ENCODE data around the gene PLK1. TPM values are rescaled to one million over a fixed set of nuclear protein-coding genes. Genes with fewer than 3 reads are reported as not detected.

Gene PLK1
- total RNA-seq, 4 donors from 2014 or later = 0.88 to 2.7 (median 1.6) TPM

DNA sequence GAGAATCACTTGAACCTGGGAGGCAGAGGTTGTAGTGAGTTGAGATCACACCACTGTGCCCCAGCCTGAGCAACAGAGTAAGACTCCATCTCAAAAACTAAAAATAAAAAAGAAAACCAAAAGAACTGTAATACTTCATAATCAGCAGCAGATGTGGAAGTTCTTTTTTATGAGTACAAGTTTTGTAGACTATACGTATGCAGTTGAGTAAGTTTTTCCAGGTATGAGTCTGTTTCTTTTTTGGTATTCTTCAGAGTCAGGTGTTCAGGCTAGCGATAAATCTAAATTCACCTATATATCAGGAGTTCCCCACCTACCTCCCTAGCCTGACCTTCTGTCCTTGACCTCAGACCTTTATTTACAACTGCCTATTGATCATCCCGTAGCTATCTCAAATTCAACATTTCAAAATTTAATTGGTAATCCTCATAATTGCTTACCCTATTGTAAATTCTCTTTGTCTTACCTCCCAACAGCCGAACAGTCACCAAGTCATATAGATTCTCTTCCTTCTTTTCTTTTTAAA is 26.7 kb upstream of the PLK1 start:
- DNase-seq = no peak
- 96 to 97% methylated on average over 4 of the region's 4 CpGs for WGBS, 2 donors
- no peaks in the 10 kb centered on the region for H3K4me1 ChIP-seq
- TF ChIP-seq CTCF (IDR thresholded peaks at IDR 0.05) (no peak), POLR2A (IDR thresholded peaks at IDR 0.05) (no peak)
- H3K9me3 ChIP-seq = no peaks in the 10 kb centered on the region
- intact Hi-C loops (cut with DNase I) = no loop called here
- H3K4me3 ChIP-seq (replicated peaks in 1 of 3) = no peak overlapping the region
- H3K27ac ChIP-seq = no peak overlapping the region
- no peaks in the 10 kb centered on the region for H3K27me3 ChIP-seq
- peaks cover 0 to 4% of the 10 kb centered on the region in 2 donors for H3K36me3 ChIP-seq

DNA sequence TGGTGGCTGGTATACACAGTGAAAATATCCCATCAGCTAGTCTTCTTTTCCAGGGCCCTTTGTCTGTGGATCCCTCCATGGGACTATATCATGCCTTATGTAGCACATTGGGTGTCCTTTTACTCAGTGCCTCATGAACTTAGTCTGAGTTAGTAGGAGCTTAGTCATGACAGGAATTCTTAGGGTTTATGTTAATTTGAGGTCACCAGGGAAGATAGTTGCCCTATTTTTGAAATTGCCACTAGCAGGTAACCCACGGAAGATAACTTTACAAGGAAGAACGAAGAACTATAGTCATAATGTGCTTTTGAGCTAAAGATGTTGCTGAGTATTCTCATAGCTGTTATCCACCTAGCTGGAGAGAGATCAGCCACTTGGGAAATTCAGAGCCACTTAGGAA is 14.8 kb upstream of the PLK1 start:
- Histone ChIP-seq H3K4me1 (no peaks in the 10 kb centered on the region), H3K36me3 (peaks cover 82 to 83% of the 10 kb centered on the region in 2 donors), H3K27me3 (no peaks in the 10 kb centered on the region), H3K4me3 (replicated peaks in 1 of 3) (no peak overlapping the region), H3K9me3 (no peaks in the 10 kb centered on the region), H3K27ac (no peak overlapping the region)
- no peak for DNase-seq
- intact Hi-C loops (cut with DNase I) = no loop called here
- TF ChIP-seq POLR2A (IDR thresholded peaks at IDR 0.05) (no peak), CTCF (IDR thresholded peaks at IDR 0.05) (no peak)
- 94 to 95% methylated on average over 2 of the region's 2 CpGs for WGBS, 2 donors

DNA sequence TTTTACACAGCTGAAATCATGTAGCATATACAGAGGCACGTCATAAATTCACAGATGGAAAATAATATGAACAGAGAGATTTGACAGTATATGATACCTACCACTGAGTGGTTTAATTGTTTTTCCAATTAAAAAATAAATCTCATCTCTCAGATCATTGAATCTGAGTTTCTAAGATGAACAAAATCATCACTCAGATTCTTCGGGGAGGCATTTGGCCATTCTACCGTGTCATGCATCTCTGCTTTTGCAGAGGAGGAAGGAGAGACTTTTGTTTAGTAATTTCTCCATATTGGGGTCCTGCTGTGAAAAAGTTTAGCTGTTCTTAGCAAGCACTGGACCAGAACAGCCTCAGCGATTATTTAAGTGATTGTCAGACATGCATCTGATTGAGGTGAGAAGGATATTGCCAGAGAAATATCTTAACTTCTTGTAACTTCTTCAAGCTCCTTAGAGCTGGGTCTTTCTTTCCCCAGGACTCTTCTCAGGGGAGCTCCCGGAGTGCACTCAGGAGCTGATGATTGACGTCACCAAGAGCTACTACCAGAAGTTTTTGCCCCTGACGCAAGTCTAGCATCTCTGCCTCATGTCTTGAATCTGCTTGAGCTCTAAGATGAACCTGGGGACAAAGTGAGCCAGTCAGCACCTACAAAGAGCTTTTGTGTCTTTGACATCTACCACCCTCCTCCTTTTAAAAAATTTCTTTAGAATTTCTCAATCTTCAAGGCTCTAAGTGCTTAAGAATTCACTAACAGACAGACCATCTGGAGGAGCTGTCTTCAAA is 11.9 kb upstream of the PLK1 start:
- WGBS, 2 donors = 83 to 84% methylated on average over 7 of the region's 7 CpGs
- TF ChIP-seq POLR2A (IDR thresholded peaks at IDR 0.05) (no peak), CTCF (IDR thresholded peaks at IDR 0.05) (no peak)
- Histone ChIP-seq H3K4me3 (replicated peaks in 1 of 3) (no peak overlapping the region), H3K36me3 (peaks cover 68 to 76% of the 10 kb centered on the region in 2 donors), H3K4me1 (no peaks in the 10 kb centered on the region), H3K27ac (no peak overlapping the region), H3K27me3 (no peaks in the 10 kb centered on the region), H3K9me3 (no peaks in the 10 kb centered on the region)
- intact Hi-C loops (cut with DNase I) = no loop called here
- DNase-seq = no peak

DNA sequence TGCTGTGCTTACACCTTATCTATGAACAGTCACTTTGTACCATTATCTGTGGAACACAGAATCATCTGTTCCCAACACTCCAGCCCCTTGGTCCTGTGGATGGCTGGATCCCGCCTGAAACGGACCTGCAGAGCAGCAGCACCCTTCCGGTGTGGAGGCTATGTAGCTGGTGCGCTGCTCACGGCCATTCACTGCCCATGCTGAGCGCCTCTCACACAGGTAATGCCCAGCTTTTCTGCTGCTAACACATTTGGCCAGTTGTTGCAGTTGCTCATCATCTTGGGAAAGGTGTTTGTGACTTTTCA is 11.4 kb upstream of the PLK1 start:
- intact Hi-C loops (cut with DNase I) = no loop called here
- H3K9me3 ChIP-seq = no peaks in the 10 kb centered on the region
- no peaks in the 10 kb centered on the region for H3K27me3 ChIP-seq
- peaks cover 62 to 72% of the 10 kb centered on the region in 2 donors for H3K36me3 ChIP-seq
- DNase-seq = no peak
- 96 to 97% methylated on average over 6 of the region's 6 CpGs for WGBS, 2 donors
- no peak overlapping the region for H3K4me3 ChIP-seq (replicated peaks in 1 of 3)
- H3K27ac ChIP-seq = no peak overlapping the region
- H3K4me1 ChIP-seq = no peaks in the 10 kb centered on the region
- TF ChIP-seq CTCF (IDR thresholded peaks at IDR 0.05) = no peak
- no peak for TF ChIP-seq POLR2A (IDR thresholded peaks at IDR 0.05)

- H3K4me1 ChIP-seq = no peaks in the 10 kb centered on the region
- no peak overlapping the region for H3K27ac ChIP-seq
- DNase-seq = no peak
- no peaks in the 10 kb centered on the region for H3K27me3 ChIP-seq
- TF ChIP-seq POLR2A (IDR thresholded peaks at IDR 0.05) (no peak), CTCF (IDR thresholded peaks at IDR 0.05) (no peak)
- peaks cover 54 to 63% of the 10 kb centered on the region in 2 donors for H3K36me3 ChIP-seq
- intact Hi-C loops (cut with DNase I) = no loop called here
- WGBS, 2 donors = 80 to 85% methylated on average over 1 of the region's 1 CpG
- H3K4me3 ChIP-seq (replicated peaks in 1 of 3) = no peak overlapping the region
- H3K9me3 ChIP-seq = no peaks in the 10 kb centered on the region
Observed at GRCh38 chr16:23668225-23668624, 10.5 kb upstream of the PLK1 start.

Data from thyroid gland (tissue), 4 donors.